Hematopoietic multipotent progenitor cell treated with erythropoietin and hydrocortisone succinate and interleukin-3 and kit ligand, for 17 days (in vitro differentiated cells): ENCODE data around the gene TNIK.
A peak's percentile ranks its signal among the peaks of the same experiment; 100 is the strongest.

Experiments used
- DNase-seq: peaks from one replicate; pipeline ENCODE4 v3.0.0-alpha.2; 2015; ENCODE audit warnings: low spot score

Gene TNIK

DNA sequence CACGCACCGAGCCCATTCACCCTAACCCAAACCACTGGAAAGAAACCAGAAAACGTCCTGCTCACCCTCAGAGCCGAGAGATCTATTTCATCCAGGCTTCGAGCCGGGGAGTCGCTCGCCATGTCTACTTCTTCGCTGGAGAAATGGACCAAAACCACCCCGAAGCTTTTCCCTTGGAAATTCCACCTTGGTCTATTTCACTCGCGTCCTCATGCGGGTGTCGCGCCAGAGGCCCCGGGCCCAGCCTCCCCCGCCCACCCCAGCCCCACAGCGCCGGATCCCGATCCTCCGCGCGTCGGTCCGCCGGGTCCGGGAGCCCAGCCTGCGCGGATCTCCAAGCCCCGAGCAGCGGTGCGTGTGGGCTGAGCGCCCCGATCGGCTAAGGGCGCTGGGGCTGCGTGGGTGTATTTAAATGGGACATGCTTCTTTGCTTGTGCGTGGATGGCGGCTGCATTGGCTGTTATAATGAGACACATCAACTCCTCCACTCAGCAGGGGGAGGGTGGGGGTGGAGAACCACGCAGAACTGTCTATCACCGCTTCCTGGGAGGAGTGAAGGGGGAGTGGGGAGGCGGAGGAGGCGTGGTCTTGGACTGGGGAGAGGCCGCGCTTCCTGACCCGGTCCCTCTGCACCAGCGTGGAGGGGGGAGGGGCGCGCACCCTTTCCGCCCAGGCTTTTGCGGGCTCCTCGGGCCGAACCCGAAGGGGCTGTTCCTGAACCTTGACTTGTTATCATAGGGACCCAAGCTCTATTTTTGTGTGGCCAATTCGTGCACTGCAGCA is at the start of gene TNIK:
Gene TNIK, minus strand, starts transcription at position 464 of the 783 bp plus-strand sequence. Its CDS starts 342 bp downstream, at position 122.
- DNase-seq: peak; percentile 52

DNA sequence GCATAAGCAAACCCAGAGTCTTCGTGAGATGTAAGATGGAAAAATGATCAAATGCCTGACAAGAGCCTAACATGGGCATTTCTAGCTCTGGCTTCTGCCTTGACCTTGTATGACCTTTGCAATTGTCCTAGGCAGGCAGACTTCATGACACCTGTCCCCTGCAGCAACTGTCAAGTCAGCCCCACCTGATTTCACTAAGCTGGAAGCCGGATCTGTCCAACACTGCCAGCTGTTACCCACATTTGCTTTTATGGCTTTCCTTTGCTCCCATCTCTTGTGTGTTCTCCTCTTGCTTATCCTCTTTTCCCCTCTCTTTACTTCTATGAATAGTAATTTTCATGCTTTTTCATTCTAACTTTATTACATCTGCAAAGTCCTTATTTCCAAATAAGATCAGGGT is 48.5 kb upstream of the TNIK start:
- DNase-seq: no peak

DNA sequence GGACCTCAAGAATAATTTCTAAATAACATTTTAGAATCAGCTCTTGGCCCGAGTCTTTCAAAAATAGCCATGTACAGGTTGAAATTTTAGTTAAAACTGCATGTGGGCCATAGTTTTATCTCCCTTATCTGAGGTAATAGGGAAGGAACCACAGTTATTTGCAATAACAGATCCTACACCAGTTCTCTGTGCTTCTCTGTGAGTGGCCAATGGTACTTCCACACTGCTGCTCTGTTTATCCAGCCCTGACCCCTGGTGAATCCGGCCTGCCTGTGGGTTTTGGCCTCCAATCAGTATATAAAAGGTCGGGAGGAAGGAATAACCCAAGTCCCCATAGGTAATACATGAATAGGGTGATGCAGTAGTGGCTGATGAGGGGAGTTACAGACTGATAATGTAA is 48.0 kb upstream of the TNIK start:
- DNase-seq: no peak

DNA sequence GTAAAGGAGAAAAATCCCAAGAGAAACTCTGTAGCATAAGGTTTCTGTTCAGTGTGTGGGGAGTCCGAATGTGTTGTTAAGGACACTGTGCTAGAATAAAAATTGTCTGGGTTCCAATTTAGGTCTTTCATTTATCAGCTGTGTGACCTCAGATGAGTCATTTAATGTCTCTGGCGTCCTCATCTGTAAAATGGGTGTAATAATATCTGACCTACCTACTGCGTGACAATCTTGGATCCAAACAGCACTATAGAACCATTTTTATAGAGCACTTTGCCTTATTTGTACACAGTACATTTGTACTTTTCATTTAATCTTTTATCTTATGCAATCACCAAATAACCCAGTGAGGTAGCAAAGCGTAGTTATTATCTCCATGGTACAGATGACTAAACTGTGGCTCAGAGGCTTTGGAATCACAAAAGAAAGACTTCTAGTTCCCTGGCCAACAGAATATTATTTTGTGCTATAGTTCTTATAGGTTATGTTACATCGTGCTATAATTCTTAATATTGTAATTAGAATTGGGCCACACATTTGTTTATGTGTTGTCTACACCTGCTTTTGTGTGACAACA is 46.6 kb upstream of the TNIK start:
- no peak for DNase-seq

DNA sequence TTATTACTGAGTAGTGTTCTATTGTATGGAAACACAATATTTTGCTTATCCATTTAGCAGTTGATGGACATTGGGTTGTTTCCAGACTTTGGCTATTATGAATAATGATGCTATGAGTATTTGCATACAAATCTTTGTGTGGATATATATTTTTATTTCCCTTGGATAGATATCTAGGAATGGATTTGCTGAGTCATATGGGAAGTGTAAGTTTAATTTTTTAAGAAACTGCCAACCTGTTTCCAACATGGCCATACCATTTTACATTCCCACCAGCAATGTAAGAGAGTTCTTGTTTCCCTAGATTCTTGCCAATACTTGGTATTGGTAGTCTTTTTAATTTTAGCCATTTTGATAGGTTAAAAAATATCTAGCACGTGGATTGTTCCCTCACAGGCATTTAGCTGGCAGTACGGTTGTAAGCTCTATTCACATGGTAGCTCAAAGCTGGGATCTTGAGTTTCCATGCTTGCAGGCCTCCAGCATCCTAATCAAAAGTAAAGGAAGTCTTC is 45.7 kb upstream of the TNIK start:
- no peak for DNase-seq

DNA sequence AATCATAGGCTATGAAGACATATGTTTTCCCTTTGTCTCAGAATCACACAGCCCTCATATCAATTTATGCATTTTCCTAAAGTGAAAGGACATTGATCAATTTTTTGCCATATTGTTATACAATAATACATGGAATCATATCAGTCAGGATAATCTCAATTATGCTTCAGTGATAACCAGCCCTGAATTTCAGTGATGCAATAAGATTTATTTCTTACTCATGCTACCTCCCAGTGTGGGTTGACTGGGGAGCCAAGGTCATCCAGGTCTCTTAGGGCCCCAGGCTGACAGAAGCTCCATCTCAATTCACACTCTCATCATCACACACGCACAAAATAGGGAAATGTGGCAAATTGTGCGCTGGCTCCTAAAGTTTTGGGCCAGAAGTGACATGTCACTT is 44.2 kb upstream of the TNIK start:
- no peak for DNase-seq

DNA sequence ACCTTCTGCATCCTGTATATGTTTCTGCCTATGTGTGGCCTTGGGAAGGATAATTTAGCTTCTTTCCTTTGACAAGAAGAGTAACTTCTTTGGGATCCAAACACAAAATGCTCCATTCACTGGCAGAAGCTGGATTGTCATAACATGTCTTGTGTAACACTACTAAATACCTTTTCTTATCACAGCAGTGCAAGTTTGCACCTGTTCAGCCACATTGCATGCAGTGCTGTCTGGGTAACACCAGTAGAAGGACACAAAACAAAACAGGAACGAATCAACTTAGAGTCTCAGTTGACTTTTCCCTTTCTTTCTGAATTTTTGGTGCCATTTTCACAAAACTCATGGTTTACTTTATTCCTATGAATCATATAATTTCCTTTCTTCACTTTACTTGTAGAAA is 43.6 kb upstream of the TNIK start:
- DNase-seq: no peak

DNA sequence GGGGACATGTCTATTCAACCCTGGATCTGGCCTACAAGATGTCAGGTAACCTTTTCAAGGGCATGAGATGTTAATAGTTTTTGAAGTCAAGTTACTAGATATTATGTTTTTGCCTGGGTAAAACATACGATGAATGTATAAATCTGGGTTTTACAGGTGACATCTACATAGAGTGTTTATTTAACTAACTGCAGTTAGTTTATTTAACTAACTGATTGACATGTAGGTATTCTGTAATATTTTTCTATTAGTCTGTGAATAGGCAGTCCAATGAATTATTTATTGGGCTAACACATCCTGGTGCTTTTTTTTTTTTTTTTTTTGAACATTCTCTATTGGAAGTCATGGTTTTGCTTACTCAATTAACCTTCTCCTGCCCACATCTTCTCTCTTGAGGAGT is 38.7 kb upstream of the TNIK start:
- DNase-seq: no peak

DNA sequence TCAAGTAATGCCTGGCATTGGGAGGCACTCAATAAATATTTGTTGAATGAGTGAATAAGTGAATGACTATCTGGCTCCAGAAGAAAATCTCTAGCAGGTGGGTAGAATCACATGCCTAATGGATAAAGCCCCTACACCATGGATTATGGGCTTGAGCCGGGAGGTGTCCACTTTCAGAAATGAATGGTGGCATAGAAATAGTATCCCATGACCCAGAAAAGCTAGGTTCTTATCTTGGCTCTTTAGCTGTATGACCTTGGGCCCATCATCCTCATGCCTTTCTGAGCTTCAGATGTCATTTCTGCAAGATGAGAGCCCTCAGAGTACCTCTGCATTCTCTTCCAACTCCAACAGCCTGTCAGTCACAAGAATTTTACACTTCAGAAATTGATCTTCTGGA is 37.3 kb upstream of the TNIK start:
- DNase-seq: no peak

DNA sequence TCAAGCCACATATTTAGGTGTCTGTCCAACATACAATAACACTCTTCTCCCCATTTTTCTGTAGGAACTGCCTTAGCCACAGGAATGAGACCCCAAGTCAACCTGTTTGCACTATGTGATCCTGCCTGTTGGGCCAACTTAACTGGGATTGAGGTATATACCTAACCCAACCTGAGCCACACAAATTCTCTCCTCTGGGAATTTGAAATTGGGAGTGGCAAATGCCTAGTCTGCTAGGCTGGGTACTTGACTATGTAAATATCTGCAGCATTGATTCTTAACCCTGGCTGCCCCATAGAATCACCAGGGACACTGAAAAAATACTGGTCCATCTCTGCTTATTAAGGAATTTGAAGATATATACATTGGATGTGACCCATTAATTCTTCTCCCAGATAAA is 35.2 kb upstream of the TNIK start:
- no peak for DNase-seq

DNA sequence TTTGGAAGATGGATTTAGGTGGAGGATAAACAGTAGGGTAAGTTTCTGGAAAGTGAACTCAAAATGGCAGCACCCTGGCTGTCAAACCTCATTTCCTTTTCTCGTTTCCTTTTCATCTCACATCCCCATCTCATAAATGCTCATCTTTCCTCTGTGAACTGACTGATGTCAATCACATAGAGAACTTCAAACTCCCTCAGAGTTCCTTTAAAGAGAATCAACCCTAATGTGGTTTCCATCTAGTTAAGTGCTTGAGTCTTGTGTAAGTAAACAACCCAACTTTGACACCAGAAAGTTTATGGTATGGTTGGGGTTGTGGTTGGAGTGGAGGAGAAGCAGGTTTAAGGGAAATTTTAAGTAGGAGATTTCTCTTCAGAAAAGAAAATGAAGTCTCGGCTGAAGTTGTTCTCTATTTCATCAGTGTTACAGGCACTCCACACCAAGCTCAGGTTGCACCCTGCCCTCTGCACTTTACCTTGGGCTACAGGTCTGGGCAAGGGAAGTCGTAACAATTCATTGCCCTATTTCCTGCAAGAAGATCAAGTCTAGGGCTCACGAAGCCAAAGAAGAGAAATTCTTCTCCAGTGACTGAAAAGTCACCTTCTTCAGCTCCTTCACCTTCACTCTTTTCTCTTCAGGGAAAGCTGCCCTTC is 34.4 kb upstream of the TNIK start:
- DNase-seq: no peak

DNA sequence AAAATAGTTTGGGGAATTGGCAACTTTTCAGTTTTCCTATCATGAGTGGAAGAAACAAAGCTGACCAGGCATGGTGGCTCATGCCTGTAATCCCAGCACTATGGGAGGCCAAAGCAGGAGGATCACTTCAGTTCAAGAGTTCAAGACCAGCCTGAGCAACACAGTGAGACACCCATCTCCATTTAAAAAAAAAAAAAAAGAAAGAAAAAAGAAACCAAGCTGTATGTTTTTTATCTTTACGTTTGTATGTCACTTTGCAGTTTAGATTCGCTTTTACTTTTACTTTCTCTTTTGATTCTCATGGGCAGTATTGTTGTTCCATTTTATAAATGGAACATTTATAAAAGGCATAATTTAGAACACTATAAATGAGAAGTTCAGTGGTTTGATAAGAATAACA is 31.2 kb upstream of the TNIK start:
- DNase-seq: no peak

DNA sequence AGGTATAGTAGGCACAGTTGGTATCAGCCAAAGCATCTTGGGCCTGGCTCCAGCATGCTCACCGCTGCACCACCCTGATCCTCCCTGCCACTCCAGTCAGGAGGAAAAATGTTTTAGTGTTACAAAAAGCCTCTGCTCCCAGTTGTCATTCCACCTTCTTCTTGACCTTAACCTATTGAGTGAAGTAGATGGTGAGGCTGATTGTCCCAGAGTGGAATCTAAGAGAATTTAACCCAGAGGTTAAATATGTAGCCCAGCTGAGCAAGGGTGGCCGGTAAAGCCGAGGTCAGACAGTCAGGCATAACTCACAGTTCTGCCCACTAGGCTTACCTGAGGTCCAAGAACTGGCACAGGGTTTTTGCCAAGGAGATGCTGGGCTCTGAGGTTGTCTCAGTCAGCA is 30.7 kb upstream of the TNIK start:
- DNase-seq: no peak

DNA sequence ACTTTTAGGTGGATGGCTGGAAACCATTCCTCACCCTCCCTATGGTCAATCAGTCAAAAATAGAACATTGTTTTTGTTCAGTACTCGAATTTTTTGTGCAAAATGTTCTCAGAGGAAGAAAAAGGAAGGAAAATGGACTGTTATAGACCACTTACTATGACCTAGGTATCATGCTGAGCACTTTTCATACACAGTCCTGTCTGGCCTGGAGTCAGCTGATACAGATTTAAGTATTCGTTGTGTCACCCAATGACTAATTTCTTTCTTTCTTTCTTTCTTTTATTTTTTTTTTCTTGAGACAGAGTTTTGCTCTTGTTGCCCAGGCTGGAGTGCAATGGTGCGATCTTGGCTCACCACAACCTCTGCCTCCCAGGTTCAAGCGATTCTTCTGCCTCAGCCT is 29.1 kb upstream of the TNIK start:
- DNase-seq: no peak

DNA sequence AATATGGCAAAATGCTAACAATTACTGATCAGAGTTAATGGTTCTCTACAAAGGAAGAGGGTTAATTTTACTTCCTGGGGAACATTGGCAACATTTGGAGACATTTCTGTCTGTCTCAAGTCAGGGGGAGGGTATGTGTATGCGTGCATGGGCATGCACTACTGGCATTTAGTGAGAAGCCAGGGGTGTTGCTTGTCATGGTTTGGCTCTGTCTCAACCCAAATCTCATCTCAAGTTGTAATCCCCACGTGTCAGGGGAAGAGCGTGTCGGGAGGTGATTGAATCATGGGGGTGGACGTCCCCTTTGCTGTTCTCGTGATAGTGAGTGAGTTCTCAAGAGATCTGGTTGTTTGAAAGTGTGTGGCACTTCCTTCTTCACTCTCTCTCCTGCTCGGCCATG is 28.3 kb upstream of the TNIK start:
- DNase-seq: no peak

DNA sequence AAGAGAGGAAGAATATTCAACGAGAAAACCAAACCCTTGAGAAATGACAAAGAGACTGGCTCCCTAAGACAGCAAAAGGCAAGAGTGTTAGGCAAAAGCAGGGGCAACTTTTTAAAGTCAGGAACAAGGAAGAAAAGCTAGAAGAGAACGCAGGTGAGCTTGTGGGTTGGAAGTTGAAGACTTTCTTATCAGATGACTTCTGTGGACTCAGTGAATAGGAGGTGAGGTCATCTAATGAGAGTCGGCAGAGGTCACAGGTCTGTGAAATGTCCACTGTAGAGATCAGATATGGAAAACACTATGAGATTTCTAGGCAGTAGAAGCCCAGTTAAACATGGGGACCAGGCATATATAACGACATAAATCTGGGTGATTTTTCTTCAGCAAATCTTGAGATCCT is 27.2 kb upstream of the TNIK start:
- no peak for DNase-seq

DNA sequence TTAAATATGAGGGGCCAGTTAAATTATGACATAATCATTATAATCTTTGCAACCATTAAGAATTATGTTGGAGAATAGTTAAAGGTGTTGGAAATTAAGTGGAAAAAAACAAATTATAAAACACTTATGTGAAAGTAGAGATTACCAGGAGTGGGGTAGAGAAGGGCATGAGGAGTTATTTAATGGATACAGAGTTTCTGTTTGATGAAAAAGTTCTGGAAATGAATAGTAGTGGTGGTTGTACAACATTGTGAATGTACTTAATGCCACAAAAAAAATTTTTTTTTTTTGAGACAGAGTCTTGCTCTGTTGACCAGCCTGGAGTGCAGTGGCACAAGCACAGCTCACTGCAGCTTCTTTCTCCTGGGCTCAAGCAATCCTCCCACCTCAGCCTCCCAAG is 25.1 kb upstream of the TNIK start:
- no peak for DNase-seq

DNA sequence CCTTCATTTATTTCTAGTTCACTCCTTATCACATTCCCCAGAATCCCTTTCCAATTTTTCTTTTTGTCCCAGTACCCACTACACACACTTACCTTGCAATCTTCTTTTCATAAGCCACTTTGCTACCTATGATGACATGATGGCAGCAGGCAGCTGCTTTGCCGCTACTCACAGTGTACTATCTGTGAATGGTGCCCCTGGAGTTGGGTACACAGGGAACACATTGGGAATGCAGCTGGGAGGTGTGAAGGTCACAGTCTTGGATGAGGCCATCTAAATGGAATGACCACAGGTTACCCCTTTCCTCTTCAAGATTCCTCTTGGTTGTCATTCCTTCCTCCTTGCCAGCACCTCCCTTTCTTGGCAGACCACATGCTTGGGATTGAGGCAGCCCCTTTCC is 20.8 kb upstream of the TNIK start:
- DNase-seq: no peak

DNA sequence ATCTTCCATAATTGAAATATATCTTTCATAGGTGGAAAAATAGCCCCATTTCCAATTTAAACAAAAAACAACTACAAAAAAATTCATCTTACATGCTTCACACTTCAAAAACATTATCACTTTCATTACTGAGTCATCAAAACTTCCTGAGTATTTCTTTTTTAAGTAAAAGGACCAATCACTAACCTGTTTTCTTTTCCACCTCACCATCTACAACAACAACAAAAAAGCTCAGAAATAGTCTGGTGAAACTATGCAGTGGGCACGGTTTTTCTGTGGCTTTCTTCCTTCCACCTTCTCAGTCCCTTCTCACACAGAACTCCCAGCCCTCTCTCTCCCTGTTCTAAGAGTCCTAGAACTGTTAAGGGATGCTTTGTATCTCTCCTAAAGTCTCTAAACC is 20.3 kb upstream of the TNIK start:
- no peak for DNase-seq

DNA sequence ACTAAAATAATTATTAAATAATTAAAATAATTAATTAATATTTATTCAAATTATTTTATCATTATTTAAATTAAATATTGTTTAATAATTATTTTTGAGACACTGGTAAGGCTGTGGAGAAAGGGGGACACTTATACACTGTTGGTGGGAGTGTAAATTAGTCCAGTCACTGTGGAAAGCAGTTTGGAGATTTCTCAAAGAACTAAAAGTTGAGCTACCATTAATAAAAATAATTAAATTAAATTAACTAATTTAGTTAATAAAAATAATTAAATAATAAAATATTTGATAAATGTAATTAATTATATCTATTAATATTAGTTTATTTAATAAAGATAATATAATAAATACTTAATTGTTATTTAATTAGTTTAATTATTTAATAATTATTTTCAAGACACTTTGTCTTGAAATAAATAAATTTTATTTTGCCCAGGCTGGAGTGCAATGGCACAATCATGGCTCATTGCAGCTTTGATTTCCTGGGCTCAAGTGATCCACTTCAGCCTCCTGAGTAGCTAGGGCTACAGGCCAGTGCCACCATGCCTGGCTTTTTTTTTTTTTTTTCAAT is 16.4 kb upstream of the TNIK start:
- no peak for DNase-seq

DNA sequence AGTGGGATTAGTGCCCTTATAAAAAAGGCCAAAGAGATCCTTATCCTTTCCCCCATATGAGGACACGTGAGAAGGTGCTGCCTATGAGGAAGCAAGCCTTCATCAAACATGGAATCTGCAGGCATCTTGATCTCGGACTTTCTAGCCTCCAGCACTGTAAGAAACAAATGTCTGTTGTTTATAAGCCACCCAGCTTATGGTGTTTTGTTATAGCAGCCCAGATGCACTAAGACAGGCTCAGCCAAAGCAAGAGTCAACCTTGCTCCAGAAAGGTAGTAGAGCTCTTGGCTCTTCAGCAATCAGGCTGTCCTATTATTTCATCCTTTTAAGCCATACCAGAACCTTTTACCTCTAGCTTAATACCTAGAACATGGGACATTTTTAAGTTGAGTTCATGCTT is 12.3 kb upstream of the TNIK start:
- DNase-seq: no peak

DNA sequence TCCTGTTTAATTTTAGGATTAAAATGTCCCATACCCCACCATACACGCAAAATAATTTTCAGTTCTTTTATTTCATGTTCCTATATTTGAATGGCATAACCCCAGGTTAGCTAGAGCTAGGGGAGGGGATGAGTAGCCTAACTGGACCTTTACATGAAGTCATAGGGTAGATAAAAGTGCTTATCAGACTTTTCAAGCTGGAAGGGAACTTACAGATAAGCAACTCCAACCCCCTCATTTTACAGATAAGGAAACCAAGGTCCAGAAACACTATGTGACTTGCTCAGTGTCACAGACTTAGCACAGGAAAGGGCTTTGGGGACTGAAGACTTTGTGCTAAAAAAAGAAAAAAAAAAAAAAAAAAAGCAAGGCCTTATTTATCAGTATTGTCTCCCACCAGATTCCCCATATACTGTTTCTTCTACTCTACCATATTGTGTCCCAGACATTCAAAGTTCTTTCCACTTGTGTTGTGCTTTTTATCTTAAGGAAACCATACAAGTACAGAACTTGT is 10.6 kb upstream of the TNIK start:
- peak; percentile 26 for DNase-seq

DNA sequence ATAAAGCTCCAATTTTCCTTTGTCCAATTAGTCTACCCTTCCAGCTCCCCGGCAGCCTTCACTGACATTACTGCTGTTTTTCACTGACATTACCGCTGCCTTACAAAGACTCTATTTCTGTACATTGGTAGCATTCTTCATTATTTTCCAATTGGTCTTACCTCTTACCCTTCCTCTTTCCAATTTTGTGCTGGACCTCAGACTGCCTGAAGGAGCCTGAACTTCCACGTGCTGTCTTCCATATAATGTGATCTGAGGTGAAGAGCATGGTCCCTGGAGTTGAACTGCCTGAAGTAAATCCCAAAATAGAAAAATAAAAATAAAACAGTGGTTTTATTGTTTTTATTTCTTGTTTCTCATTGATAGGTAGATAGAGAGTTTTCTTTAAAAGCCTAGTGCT is 9.2 kb upstream of the TNIK start:
- no peak for DNase-seq
